Left lung (tissue), 10 donors: ENCODE data around the gene NEGR1. TPM values are rescaled to one million over a fixed set of nuclear protein-coding genes. Genes with fewer than 3 reads are reported as not detected.

Source experiments
- ATAC-seq: fragments of 200-7000 bp; cut with Tn5 transposase; one replicate; pipeline ENCODE4 v1.9.1; 2020; ENCODE audit warnings: moderate library complexity
- DNase-seq, 4 donors: peaks; one replicate each; pipeline ENCODE4 v3.0.0-alpha.2; 2013 to 2020
- H3K27ac ChIP-seq, 2 donors: fragments of 200-600 bp; sonication (generic) in 1 of 2; one replicate each; pipeline versions ENCODE4 v1.5.0 to v1.8.0; 2020 to 2021
- H3K27me3 ChIP-seq, 2 donors: fragments of 200-600 bp; sonication (generic) in 1 of 2; one replicate each; pipeline versions ENCODE4 v1.5.0 to v1.8.0; 2020 to 2021
- H3K36me3 ChIP-seq, 2 donors: fragments of 200-600 bp; sonication (generic) in 1 of 2; one replicate each; pipeline versions ENCODE4 v1.5.0 to v1.8.0; 2020 to 2021
- H3K4me1 ChIP-seq, 2 donors: fragments of 200-600 bp; one replicate each; pipeline ENCODE4 v1.8.0; 2021
- H3K4me3 ChIP-seq, 2 donors: fragments of 200-600 bp; sonication (generic) in 1 of 2; one replicate each; pipeline versions ENCODE4 v1.5.0 to v1.8.0; 2020 to 2021; ENCODE audit warnings: mild to moderate bottlenecking in 1 of 2
- H3K9me3 ChIP-seq, 2 donors: fragments of 200-600 bp; sonication (generic) in 1 of 2; one replicate each; pipeline versions ENCODE4 v1.5.0 to v1.8.0; 2020 to 2021
- intact Hi-C, 2 donors: fragments of 100-400 bp; cut with DNase I; formaldehyde crosslinking; loops; one replicate each; pipeline versions ENCODE4 v1.11.2 to v1.14.2; 2022
- polyA plus RNA-seq, 6 donors: library from polyadenylated mRNA; unstranded; fragments of 120-200 nt; gene quantifications; one replicate each; pipeline ENCODE4 v1.2.1, GENCODE V29; 2013; ENCODE audit not compliant: insufficient read length in 6 of 6
- total RNA-seq, 2 donors: library from RNA; stranded (reverse); fragmentation: NEBNext Ultra II Directional; extraction: Animal tissue kit (Norgen Biotek cat#: 25700); gene quantifications; one replicate each; pipeline ENCODE4 v1.2.1, GENCODE V29; 2021
- TF ChIP-seq, protein P1 (sequence below), 2 donors: fragments of 200-600 bp; sonication (generic) in 1 of 2; IDR thresholded peaks; one replicate each; pipeline versions ENCODE4 v1.5.0 to v1.8.0; 2021; ENCODE audit warnings: antibody characterized with exemption in 2 of 2
- donor health status: DM: no; HTN: yes; CAD: no.
- donor health status: DM: no; HTN: no; CAD: no.

NEGR1 gene
- total and polyA plus RNA-seq, 8 donors, result 2.4 to 5.7 (median 3.5) TPM

DNA sequence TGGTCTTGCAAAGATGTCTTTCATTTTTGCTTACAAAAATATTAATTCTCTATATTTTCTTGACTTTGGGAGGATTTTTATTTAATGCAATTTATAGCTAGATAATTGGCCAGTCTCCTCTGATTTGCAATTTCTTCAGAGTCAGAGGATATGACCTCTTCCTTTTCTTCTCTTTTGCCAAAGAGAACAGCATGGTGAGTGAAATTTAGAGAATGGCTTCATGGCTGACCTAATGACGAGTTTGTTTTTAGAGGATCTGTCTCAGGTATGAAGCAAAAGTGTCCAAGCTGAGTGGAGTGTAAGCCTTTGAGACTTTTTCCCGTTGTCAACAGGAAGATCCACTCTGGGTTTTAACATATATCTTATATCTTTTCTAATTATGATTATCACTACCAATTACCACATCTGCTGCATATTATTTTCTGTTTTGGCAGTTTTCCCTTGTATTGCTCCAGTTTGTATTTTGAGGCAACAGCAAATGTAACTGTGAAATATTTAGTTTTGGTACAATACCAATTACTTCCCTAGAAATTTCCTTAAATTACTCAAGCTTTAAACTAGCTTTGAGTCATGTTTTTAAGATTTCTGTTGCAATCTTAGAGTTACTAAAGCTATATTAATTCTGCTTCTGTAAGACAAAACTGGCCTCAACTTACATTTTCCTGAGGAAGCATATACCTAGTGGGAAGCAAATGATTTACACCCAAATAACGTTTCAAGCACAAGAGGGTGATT is 868.7 kb downstream of the NEGR1 start:
- no peak overlapping the region for H3K27ac ChIP-seq
- H3K9me3 ChIP-seq, result no peaks in the 10 kb centered on the region
- intact Hi-C loops, result no loop called here
- DNase-seq, result peak in 1 of 4 donors; percentile 26
- no peaks in the 10 kb centered on the region for H3K36me3 ChIP-seq
- no peak overlapping the region for H3K4me3 ChIP-seq
- TF ChIP-seq, protein P1, sequence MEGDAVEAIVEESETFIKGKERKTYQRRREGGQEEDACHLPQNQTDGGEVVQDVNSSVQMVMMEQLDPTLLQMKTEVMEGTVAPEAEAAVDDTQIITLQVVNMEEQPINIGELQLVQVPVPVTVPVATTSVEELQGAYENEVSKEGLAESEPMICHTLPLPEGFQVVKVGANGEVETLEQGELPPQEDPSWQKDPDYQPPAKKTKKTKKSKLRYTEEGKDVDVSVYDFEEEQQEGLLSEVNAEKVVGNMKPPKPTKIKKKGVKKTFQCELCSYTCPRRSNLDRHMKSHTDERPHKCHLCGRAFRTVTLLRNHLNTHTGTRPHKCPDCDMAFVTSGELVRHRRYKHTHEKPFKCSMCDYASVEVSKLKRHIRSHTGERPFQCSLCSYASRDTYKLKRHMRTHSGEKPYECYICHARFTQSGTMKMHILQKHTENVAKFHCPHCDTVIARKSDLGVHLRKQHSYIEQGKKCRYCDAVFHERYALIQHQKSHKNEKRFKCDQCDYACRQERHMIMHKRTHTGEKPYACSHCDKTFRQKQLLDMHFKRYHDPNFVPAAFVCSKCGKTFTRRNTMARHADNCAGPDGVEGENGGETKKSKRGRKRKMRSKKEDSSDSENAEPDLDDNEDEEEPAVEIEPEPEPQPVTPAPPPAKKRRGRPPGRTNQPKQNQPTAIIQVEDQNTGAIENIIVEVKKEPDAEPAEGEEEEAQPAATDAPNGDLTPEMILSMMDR (IDR thresholded peaks at IDR 0.05), result no peak
- no peak for ATAC-seq
- H3K4me1 ChIP-seq, result peaks cover 0 to 9% of the 10 kb centered on the region in 2 donors
- no peaks in the 10 kb centered on the region for H3K27me3 ChIP-seq

DNA sequence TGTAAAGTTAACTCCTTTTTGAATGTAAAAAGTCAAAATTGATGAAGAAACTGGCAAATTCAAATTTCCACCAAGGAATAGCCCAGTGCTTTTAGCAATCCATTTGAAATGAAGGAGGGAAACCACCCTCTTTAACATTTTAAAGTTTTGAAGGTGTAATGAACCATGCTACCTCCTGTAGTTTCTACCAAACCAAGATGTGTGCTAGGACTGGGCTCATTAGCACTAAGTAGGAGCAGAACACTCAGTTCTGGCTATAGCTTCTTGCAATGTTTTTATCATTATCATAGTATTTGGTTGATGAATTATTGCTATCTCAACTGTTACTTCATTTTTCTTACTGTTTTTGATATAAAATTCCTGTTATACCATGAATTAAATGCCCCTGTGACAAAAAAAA is 882.3 kb downstream of the NEGR1 start:
- ATAC-seq (peak; percentile 56), DNase-seq (no peak)
- H3K27ac ChIP-seq, result no peak overlapping the region
- no peaks in the 10 kb centered on the region for H3K4me1 ChIP-seq
- H3K4me3 ChIP-seq, result no peak overlapping the region
- H3K9me3 ChIP-seq, result no peaks in the 10 kb centered on the region
- TF ChIP-seq, protein P1 (IDR thresholded peaks at IDR 0.05), result no peak
- intact Hi-C loops, result no loop called here
- H3K36me3 ChIP-seq, result no peaks in the 10 kb centered on the region
- no peaks in the 10 kb centered on the region for H3K27me3 ChIP-seq

DNA sequence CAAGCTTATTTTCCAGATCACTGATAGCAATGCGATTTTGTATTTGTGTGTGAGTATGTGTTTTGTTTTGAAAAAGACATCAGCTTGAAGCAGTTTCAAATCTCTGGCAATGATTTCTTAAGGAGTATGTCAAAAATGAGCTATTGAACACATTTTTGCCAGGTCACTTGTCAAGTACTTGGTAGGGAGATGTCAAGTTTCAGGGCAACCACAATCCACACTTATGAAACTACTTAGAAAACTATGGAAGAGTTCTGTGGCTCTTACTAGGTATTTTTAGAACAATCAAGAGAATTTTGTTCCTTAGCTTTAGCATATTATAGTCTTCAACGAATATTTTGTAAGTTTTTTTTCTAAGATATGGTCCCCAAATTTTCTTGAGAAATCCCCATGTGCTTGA is 882.7 kb downstream of the NEGR1 start:
- intact Hi-C loops, result no loop called here
- ATAC-seq, result peak; percentile 81
- H3K4me3 ChIP-seq, result no peak overlapping the region
- H3K36me3 ChIP-seq, result no peaks in the 10 kb centered on the region
- no peaks in the 10 kb centered on the region for H3K4me1 ChIP-seq
- TF ChIP-seq, protein P1 (IDR thresholded peaks at IDR 0.05), result no peak
- no peak overlapping the region for H3K27ac ChIP-seq
- no peaks in the 10 kb centered on the region for H3K9me3 ChIP-seq
- DNase-seq, result peak in 2 of 4 donors; percentile 9 to 21
- no peaks in the 10 kb centered on the region for H3K27me3 ChIP-seq

DNA sequence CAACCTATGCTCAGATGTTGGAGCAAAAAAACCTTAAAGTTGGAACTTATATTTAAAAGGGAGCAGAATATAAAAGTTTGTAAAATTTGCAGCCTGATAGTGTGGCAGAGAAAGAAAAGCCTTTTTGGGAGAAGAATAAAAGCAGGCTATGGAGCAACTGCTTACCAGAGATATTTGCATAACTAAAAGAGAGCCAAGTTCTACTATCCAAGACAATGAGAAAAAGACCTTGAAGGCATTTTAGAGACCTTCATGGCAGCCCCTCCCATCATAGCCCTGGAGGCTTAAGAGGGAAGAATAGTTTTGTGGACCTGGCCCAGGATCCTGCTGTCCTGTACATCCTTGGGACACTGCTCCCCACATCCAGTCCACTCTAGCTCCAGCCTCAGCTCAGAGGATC is 889.0 kb downstream of the NEGR1 start:
- H3K36me3 ChIP-seq, result no peaks in the 10 kb centered on the region
- no peaks in the 10 kb centered on the region for H3K4me1 ChIP-seq
- no peak overlapping the region for H3K4me3 ChIP-seq
- peaks cover 0 to 33% of the 10 kb centered on the region in 2 donors for H3K9me3 ChIP-seq
- intact Hi-C loops, result no loop called here
- no peak for ATAC-seq
- TF ChIP-seq, protein P1 (IDR thresholded peaks at IDR 0.05), result no peak
- DNase-seq, result no peak
- no peaks in the 10 kb centered on the region for H3K27me3 ChIP-seq
- H3K27ac ChIP-seq, result no peak overlapping the region

DNA sequence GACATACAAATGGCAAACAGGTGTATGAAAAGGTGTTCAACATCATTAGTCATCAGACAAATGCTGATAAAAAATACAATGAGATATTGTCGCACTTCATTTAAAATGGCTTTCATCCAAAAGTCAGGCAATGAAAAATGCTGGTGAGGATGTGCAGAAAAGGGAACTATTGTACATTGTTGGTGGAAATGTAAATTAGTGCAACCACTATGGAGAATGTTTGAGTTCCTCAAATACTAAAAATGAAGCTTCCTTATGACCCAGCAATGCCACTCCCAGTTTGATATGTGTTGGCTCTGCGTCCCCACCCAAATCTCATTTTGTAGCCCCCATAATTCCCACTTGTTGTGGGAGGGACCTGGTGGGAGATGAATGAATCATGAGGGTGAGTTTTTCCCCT is 891.8 kb downstream of the NEGR1 start:
- intact Hi-C loops, result no loop called here
- no peak for DNase-seq
- Histone ChIP-seq H3K4me3 (no peak overlapping the region), H3K27me3 (no peaks in the 10 kb centered on the region), H3K36me3 (no peaks in the 10 kb centered on the region), H3K9me3 (peaks cover 0 to 51% of the 10 kb centered on the region in 2 donors), H3K4me1 (no peaks in the 10 kb centered on the region), H3K27ac (no peak overlapping the region)
- TF ChIP-seq, protein P1 (IDR thresholded peaks at IDR 0.05), result no peak
- no peak for ATAC-seq
